Neural cell (in vitro differentiated cells): Measurements from ENCODE around the gene LY6G5C. TPM values are rescaled to one million over a fixed set of nuclear protein-coding genes. Genes with fewer than 3 reads are reported as not detected.

Source experiments
- H2AFZ ChIP-seq: fragments of 200-600, 300-800 bp; sonication (generic), shearing (Covaris generic); 2 replicates; pipeline ENCODE4 v1.6.0; 2014; ENCODE audit warnings: low read depth, mild to moderate bottlenecking, antibody characterized with exemption, low read length, moderate library complexity
- H3F3A ChIP-seq: fragments of 200-600 bp; shearing (Covaris generic); 2 replicates; pipeline ENCODE4 v1.6.1; 2016; ENCODE audit warnings: mild to moderate bottlenecking, moderate library complexity, mixed read lengths, antibody characterized with exemption, low read length; ENCODE audit not compliant: insufficient read depth, poor library complexity, severe bottlenecking
- H3K27ac ChIP-seq: fragments of 200-600, 300-800 bp; sonication (generic), shearing (Covaris generic); 2 replicates; pipeline ENCODE4 v1.5.1; 2014; ENCODE audit warnings: mild to moderate bottlenecking, low read length, moderate library complexity
- H3K27me3 ChIP-seq: fragments of 300-800, 200-600 bp; sonication (generic), shearing (Covaris generic); 2 replicates; pipeline ENCODE4 v1.6.0; 2014; ENCODE audit warnings: mild to moderate bottlenecking, low read depth, low read length, moderate library complexity; ENCODE audit not compliant: insufficient read depth
- H3K36me3 ChIP-seq: fragments of 300-800, 200-600 bp; sonication (generic), shearing (Covaris generic); 2 replicates; pipeline ENCODE4 v1.5.1; 2014; ENCODE audit warnings: mild to moderate bottlenecking, antibody characterized with exemption, low read length, moderate library complexity; ENCODE audit not compliant: insufficient read depth
- H3K4me2 ChIP-seq: fragments of 300-800, 200-600 bp; sonication (generic), shearing (Covaris generic); 2 replicates; pipeline ENCODE4 v1.6.0; 2014; ENCODE audit warnings: mild to moderate bottlenecking, low read length
- H3K4me3 ChIP-seq: fragments of 300-800, 200-600 bp; sonication (generic), shearing (Covaris generic); 2 replicates; pipeline ENCODE4 v1.5.1; 2014; ENCODE audit warnings: mild to moderate bottlenecking, low read length, moderate library complexity
- H3K79me2 ChIP-seq: fragments of 200-600 bp; shearing (Covaris generic); replicated peaks from 2 replicates; pipeline ENCODE4 v1.6.0; 2014; ENCODE audit warnings: mild to moderate bottlenecking, low read length, moderate library complexity; ENCODE audit not compliant: insufficient read depth
- H3K9ac ChIP-seq: fragments of 300-800, 200-600 bp; sonication (generic), shearing (Covaris generic); 2 replicates; pipeline ENCODE4 v1.6.1; 2016; ENCODE audit warnings: mild to moderate bottlenecking, low read length, mixed read lengths
- H3K9me2 ChIP-seq: fragments of 200-600 bp; shearing (Covaris generic); 2 replicates; pipeline ENCODE4 v1.6.1; 2016; ENCODE audit warnings: mild to moderate bottlenecking, low read length, mixed read lengths; ENCODE audit not compliant: insufficient read depth
- H3K9me3 ChIP-seq: fragments of 200-600, 300-800 bp; sonication (generic), shearing (Covaris generic); 2 replicates; pipeline ENCODE4 v1.6.1; 2016; ENCODE audit warnings: mild to moderate bottlenecking, mixed run types, low read length, moderate library complexity, mixed read lengths
- H4K20me1 ChIP-seq: fragments of 200-600 bp; shearing (Covaris generic); 2 replicates; pipeline ENCODE4 v1.6.1; 2016; ENCODE audit warnings: mild to moderate bottlenecking, mixed run types; ENCODE audit not compliant: insufficient read depth
- CTCF ChIP-seq: fragments of 450-650 bp; IDR thresholded peaks from 2 replicates; pipeline ENCODE4 v1.5.1; 2014; ENCODE audit warnings: antibody characterized with exemption, mild to moderate bottlenecking, moderate library complexity; ENCODE audit not compliant: poor library complexity, severe bottlenecking
- EP300 ChIP-seq: fragments of 450-650 bp; conservative IDR thresholded peaks from 2 replicates; pipeline ENCODE4 v1.6.1; 2014; ENCODE audit warnings: antibody characterized with exemption, mild to moderate bottlenecking, moderate library complexity; ENCODE audit not compliant: poor library complexity, severe bottlenecking
- EZH2 ChIP-seq: fragments of 200-600, 300-800 bp; shearing (Covaris generic), sonication (generic); IDR thresholded peaks from 2 replicates; pipeline ENCODE4 v1.6.1; 2014; ENCODE audit warnings: antibody characterized with exemption, low read length, borderline replicate concordance, mild to moderate bottlenecking; ENCODE audit not compliant: insufficient read depth, poor library complexity, severe bottlenecking
- MXI1 ChIP-seq: fragments of 450-650 bp; conservative IDR thresholded peaks from 2 replicates; pipeline ENCODE4 v1.6.1; 2014; ENCODE audit warnings: antibody characterized with exemption, mild to moderate bottlenecking; ENCODE audit not compliant: poor library complexity, severe bottlenecking
- POLR2AphosphoS5 ChIP-seq: IDR thresholded peaks from 2 replicates; pipeline ENCODE4 v1.6.1; 2012
- RAD21 ChIP-seq: fragments of 450-650 bp; conservative IDR thresholded peaks from 2 replicates; pipeline ENCODE4 v1.6.1; 2014; ENCODE audit warnings: antibody characterized with exemption, mild to moderate bottlenecking, moderate library complexity
- REST ChIP-seq: IDR thresholded peaks from 2 replicates; pipeline ENCODE4 v1.6.1; 2012; ENCODE audit warnings: borderline replicate concordance
- SMC3 ChIP-seq: fragments of 450-650 bp; conservative IDR thresholded peaks from 2 replicates; pipeline ENCODE4 v1.6.1; 2014; ENCODE audit warnings: antibody characterized with exemption, mild to moderate bottlenecking, moderate library complexity; ENCODE audit not compliant: poor library complexity
- TAF1 ChIP-seq: IDR thresholded peaks from 2 replicates; pipeline ENCODE4 v1.6.1; 2012; ENCODE audit warnings: low read depth
- polyA plus RNA-seq: library from polyadenylated mRNA; depleted of rRNA; stranded (reverse); fragments of >200 nt; gene quantifications from 2 replicates; pipeline ENCODE4 v1.2.3, GENCODE V29; 2014

The LY6G5C gene
- polyA plus RNA-seq, 1 donor from 2014 or later, result 13.4 TPM

- Histone ChIP-seq H2AFZ (no peak overlapping the region), H3K4me2 (no peak overlapping the region), H3K4me3 (no peak overlapping the region), H4K20me1 (no peaks in the 10 kb centered on the region), H3K9me2 (no peaks in the 10 kb centered on the region), H3K27ac (no peak overlapping the region), H3K9me3 (no peaks in the 10 kb centered on the region), H3K36me3 (no peaks in the 10 kb centered on the region), H3K79me2 (no peaks in the 10 kb centered on the region), H3K9ac (no peak overlapping the region), H3F3A (no peaks in the 10 kb centered on the region), H3K27me3 (no peaks in the 10 kb centered on the region)
- no peak for TF ChIP-seq RAD21
- no peak for TF ChIP-seq MXI1
- TF ChIP-seq POLR2AphosphoS5, result no peak
- TF ChIP-seq EP300, result no peak
- no peak for TF ChIP-seq CTCF
- TF ChIP-seq REST, result no peak
- no peak for TF ChIP-seq EZH2
- no peak for TF ChIP-seq TAF1
- TF ChIP-seq SMC3, result no peak
Observed at GRCh38 chr6:31692886-31693285, 12.0 kb upstream of the LY6G5C start.

- H3K27ac ChIP-seq, result no peak overlapping the region
- no peaks in the 10 kb centered on the region for H3K9me2 ChIP-seq
- TF ChIP-seq EP300 (no peak), SMC3 (no peak), POLR2AphosphoS5 (no peak), CTCF (no peak), TAF1 (no peak)
Observed at GRCh38 chr6:31692353-31692752, 11.5 kb upstream of the LY6G5C start.

More at GRCh38 chr6:31692353-31692752, 11.5 kb upstream of the LY6G5C start:
- H2AFZ ChIP-seq, result no peak overlapping the region
- no peak overlapping the region for H3K4me2 ChIP-seq
- H3F3A ChIP-seq, result no peaks in the 10 kb centered on the region
- H3K9ac ChIP-seq, result no peak overlapping the region
- no peaks in the 10 kb centered on the region for H3K27me3 ChIP-seq
- H3K9me3 ChIP-seq, result no peaks in the 10 kb centered on the region
- no peaks in the 10 kb centered on the region for H3K36me3 ChIP-seq
- no peaks in the 10 kb centered on the region for H3K79me2 ChIP-seq
- no peaks in the 10 kb centered on the region for H4K20me1 ChIP-seq
- H3K4me3 ChIP-seq, result no peak overlapping the region
